Measurements from ENCODE around the gene SYT6. TPM values are rescaled to one million over a fixed set of nuclear protein-coding genes. Genes with fewer than 3 reads are reported as not detected.

Gene SYT6
- polyA plus RNA-seq, 3 donors = 0.01 TPM; not detected in 2

DNA sequence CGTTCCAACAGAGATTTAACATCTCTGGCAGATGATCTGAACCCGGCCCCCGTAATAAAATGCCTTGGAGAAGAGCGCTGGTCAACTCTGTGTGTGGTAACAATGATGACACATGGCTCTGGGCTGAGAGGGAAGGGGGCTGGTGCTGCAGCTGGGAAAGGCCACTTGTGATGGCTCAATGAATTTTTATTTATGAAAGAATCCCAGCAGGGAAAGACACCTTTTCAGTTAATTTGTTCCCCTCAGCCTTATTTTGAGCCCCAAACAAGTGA lies 59.4 kb downstream of the SYT6 start:
- Mint-ChIP-seq H3K9me3 (no peaks in the 10 kb centered on the region), H3K27ac (peak overlapping the region in 4 of 7 donors; percentile 33 to 67 (median 58)), H3K27me3 (ENCODE audit: low read depth in 3 of 3) (peaks cover 3 to 9% (median 4%) of the 10 kb centered on the region in 3 donors), H3K4me1 (peaks cover 25% of the 10 kb centered on the region), H3K36me3 (no peaks in the 10 kb centered on the region), H3K4me3 (no peak overlapping the region)
- DNase-seq = peak; percentile 26 to 66 (median 50)
- Histone ChIP-seq H3K9me3 (replicated peaks in 1 of 2; ENCODE audit: control insufficient read depth in 1 of 2, insufficient read depth in 1 of 2, low read length in 2 of 2) (no peaks in the 10 kb centered on the region), H4K20me1 (ENCODE audit: insufficient read depth, low read length) (no peaks in the 10 kb centered on the region), H3K4me3 (replicated peaks in 1 of 3; ENCODE audit: low read depth in 2 of 3, low read length in 3 of 3) (no peak overlapping the region), H3K9ac (ENCODE audit: insufficient read depth, low read length, poor library complexity, severe bottlenecking) (peak overlapping the region; percentile 19), H3K27me3 (ENCODE audit: control insufficient read depth in 2 of 2, insufficient read depth in 2 of 2, low read length in 2 of 2) (no peaks in the 10 kb centered on the region), H3K4me2 (replicated peaks; ENCODE audit: extremely low read depth, low read length, poor library complexity, severe bottlenecking) (no peak overlapping the region), H3K79me2 (ENCODE audit: insufficient read depth, low read length) (no peaks in the 10 kb centered on the region), H2AFZ (ENCODE audit: insufficient read depth, low read depth, low read length, poor library complexity, severe bottlenecking) (peak overlapping the region; percentile 1), H3K4me1 (ENCODE audit: control insufficient read depth in 1 of 2, insufficient read depth in 2 of 2, low read length in 2 of 2) (peaks cover 22 to 24% of the 10 kb centered on the region in 2 donors), H3K36me3 (replicated peaks in 1 of 2; ENCODE audit: control insufficient read depth in 1 of 2, insufficient read depth in 2 of 2, low read length in 2 of 2) (no peaks in the 10 kb centered on the region), H3K27ac (ENCODE audit: low read depth in 1 of 2, low read length in 2 of 2) (peak overlapping the region in 1 of 2 donors; percentile 43)
- WGBS (ENCODE audit: insufficient coverage) = 57% methylated on average over 3 of the region's 4 CpGs
- TF ChIP-seq, protein P1, sequence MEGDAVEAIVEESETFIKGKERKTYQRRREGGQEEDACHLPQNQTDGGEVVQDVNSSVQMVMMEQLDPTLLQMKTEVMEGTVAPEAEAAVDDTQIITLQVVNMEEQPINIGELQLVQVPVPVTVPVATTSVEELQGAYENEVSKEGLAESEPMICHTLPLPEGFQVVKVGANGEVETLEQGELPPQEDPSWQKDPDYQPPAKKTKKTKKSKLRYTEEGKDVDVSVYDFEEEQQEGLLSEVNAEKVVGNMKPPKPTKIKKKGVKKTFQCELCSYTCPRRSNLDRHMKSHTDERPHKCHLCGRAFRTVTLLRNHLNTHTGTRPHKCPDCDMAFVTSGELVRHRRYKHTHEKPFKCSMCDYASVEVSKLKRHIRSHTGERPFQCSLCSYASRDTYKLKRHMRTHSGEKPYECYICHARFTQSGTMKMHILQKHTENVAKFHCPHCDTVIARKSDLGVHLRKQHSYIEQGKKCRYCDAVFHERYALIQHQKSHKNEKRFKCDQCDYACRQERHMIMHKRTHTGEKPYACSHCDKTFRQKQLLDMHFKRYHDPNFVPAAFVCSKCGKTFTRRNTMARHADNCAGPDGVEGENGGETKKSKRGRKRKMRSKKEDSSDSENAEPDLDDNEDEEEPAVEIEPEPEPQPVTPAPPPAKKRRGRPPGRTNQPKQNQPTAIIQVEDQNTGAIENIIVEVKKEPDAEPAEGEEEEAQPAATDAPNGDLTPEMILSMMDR (IDR thresholded peaks at IDR 0.05) = no peak
- intact Hi-C loops (cut with micrococcal nuclease) = no loop called here

DNA sequence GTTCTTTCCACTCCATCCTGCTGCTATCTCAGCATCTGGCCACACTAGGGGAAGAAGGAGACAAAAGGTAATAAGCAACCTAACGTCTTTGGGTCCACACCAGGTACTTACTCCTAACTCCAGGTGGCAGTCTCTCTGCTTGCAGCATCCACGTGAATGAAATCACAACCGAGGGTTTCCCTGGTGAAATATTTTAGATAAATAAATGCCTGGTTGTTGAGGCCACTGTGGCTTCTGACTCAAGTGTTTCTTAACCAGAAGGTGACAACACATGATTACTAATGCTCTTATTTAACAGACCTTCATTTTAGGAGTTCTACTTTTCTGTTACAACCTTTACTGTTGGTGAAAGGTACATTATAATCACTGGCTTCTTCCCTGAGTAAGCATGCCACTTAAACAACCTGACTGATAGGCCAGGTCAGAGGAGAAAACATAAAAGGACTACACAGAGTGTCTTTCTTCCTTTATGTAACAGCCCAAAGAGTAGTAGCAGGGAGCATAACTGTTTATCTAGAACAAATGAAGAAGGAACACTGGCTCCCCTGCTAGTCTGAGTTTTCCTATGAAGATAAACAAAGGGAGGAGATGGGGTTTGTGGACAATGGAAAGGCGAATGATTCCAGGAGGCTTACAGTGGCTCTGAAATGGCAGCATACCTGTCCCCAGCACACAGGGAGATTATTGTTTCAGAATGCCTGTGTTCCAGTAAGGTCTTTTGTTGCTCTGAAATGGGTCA lies 59.9 kb downstream of the SYT6 start:
- TF ChIP-seq, protein P1 (IDR thresholded peaks at IDR 0.05) = peak; percentile 44
- Histone ChIP-seq H3K4me1 (ENCODE audit: control insufficient read depth in 1 of 2, insufficient read depth in 2 of 2, low read length in 2 of 2) (peaks cover 27 to 29% of the 10 kb centered on the region in 2 donors), H3K79me2 (ENCODE audit: insufficient read depth, low read length) (no peaks in the 10 kb centered on the region), H2AFZ (ENCODE audit: insufficient read depth, low read depth, low read length, poor library complexity, severe bottlenecking) (peak overlapping the region; percentile 1), H3K9ac (ENCODE audit: insufficient read depth, low read length, poor library complexity, severe bottlenecking) (peak overlapping the region; percentile 19), H3K4me2 (replicated peaks; ENCODE audit: extremely low read depth, low read length, poor library complexity, severe bottlenecking) (no peak overlapping the region), H4K20me1 (ENCODE audit: insufficient read depth, low read length) (no peaks in the 10 kb centered on the region), H3K36me3 (replicated peaks in 1 of 2; ENCODE audit: control insufficient read depth in 1 of 2, insufficient read depth in 2 of 2, low read length in 2 of 2) (no peaks in the 10 kb centered on the region), H3K27me3 (ENCODE audit: control insufficient read depth in 2 of 2, insufficient read depth in 2 of 2, low read length in 2 of 2) (no peaks in the 10 kb centered on the region), H3K9me3 (replicated peaks in 1 of 2; ENCODE audit: control insufficient read depth in 1 of 2, insufficient read depth in 1 of 2, low read length in 2 of 2) (no peaks in the 10 kb centered on the region), H3K27ac (ENCODE audit: low read depth in 1 of 2, low read length in 2 of 2) (peak overlapping the region in 1 of 2 donors; percentile 43), H3K4me3 (replicated peaks in 1 of 3; ENCODE audit: low read depth in 2 of 3, low read length in 3 of 3) (no peak overlapping the region)
- Mint-ChIP-seq H3K4me1 (peaks cover 30% of the 10 kb centered on the region), H3K4me3 (no peak overlapping the region), H3K9me3 (no peaks in the 10 kb centered on the region), H3K36me3 (no peaks in the 10 kb centered on the region), H3K27me3 (ENCODE audit: low read depth in 3 of 3) (peaks cover 4 to 9% (median 5%) of the 10 kb centered on the region in 3 donors), H3K27ac (peak overlapping the region in 5 of 7 donors; percentile 33 to 67 (median 54))
- intact Hi-C loops (cut with micrococcal nuclease) = no loop called here
- WGBS (ENCODE audit: insufficient coverage) = 100% methylated on average over 1 of the region's 4 CpGs
- DNase-seq = peak; percentile 51 to 75 (median 72)

Measured in CD14-positive monocyte (primary cell).